Measurements from ENCODE around the gene SLC5A2. TPM values are rescaled to one million over a fixed set of nuclear protein-coding genes. Genes with fewer than 3 reads are reported as not detected.
A peak's percentile ranks its signal among the peaks of the same experiment; 100 is the strongest.
"Not testable (repeated sequence)": the region's sequence is repeated elsewhere in the genome, so short reads cannot be mapped to it uniquely, and the experiment has no call there.

Gene SLC5A2
- polyA plus RNA-seq, 10 donors, result 5.1 to 13.0 (median 7.6) TPM

DNA sequence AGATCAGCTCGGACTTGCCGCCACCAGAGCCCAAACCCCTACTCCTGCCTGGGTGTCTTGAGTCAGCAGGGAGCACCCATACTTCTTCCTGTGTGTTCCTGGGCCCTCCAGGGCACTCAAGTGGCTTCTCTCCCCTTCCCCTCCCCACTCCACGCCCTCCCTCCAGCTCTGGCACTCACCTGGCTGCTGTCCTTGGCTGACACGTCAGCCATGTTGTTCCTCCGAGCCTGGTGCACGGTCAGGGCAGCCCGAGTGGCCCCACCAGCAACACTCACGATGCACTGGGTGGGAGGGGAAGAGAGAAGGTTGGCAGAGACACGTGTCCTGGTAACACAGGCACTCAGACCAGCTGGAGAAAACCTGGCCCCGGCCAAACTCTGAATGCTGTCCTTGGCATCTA is 13.7 kb downstream of the SLC5A2 start:
- no peak for DNase-seq

DNA sequence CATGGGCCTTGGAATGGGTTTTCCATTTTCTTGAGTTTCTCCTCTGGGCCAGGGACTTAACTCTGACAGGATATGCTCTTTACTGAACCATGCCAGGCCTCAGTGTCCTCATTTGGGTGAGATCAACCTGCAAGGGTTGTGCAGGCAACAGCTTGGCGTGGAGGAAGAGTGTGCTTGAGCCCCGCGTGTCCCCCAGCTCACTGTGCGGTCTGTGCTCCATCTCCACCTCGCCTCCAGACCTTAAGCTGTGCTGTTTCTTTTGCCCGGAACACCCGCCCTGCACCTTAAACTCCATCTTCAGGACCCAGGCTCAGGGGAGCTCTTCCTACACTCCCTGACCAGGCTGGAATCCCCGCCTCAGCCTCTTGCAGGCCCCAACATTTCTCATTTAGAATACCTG is 15.6 kb downstream of the SLC5A2 start:
- DNase-seq, result no peak

DNA sequence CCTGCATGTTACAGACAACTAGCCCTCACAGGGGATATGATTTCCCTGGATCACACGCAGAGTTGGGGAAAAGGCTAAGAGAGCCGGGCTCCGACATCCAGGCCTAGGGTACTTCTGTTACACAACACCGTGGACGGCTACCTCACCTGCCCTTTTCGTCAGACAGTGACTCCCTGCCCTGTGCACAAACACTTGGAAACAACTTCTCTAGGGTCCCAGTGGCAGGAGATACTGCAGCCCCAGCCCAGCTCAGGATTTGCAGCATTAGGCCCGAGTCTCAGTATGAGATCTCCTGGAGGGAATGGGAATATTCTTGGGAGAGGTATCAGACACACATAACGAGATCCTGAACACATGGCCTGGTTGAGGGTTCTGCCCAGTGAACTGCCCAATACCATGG is 17.0 kb downstream of the SLC5A2 start:
- DNase-seq, result no peak

DNA sequence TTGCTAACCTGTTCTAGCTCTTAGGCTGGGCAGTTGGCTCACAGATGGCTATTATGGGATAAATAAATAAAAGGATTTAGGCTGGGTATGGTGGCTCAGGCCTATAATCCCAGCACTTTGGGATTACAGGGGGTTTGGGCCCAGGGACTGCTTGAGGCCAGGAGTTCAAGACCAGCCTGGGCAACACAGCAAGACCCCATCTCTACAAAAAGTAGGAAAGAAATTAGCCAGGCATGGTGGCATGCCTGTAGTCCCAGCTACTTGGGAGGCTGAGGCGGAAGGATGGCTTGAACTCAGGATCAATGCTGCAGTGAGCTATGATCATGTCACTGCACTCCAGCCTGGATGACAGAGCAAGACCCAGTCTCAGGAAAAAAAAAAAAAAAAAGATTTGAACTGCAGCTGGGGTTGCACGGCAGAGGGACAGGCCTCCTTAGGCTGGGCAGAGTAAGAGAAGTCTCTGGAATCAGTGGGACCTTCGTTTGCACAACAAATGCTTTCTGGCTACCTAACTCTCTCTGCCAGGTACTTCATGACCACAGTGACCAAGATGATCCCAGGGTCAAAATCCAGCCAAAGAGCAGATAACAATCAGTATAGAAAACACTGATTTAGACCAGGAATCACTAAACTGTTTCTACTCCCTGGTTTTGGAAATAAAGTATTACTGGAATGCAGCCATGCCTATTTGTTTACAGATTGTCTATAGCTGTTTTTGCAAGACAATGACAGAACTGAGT is 18.5 kb downstream of the SLC5A2 start:
- DNase-seq, result no peak

DNA sequence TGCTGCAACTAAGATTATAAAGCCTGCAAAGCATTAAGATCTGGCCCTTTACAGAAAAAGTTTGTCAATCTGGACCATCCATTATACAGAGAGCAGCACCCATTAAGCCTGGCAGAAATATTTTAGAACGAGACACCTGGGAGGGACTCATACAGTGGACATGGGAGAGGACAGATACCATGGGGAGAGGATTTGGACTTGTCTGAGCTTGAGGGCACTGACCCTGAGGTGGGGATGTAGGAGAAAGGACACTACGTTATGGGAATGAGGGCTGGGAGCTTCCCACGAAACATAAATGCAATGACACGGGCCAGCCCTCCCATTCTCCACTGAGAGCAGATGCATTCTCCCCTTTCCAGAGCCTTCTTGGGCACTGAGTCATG is 19.0 kb downstream of the SLC5A2 start:
- DNase-seq, result no peak

DNA sequence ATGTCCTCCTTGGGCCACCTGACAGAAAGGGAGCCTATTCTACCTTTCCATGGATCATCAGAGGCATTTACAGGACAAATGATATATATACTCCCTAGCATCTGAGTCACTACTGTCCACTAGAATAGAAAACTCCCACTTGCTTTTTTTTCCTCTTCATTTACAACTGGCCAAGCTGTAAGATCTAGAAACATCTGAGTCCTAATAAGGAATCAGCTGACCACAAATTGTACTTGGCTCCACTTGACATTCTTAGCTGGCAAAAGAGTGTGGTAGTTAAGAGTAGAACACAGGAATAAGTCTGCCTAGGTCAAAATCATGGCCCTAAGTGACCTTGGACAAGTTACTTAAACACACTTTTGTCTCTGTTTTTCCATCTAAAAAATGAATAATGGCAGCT is 20.1 kb downstream of the SLC5A2 start:
- no peak for DNase-seq

DNA sequence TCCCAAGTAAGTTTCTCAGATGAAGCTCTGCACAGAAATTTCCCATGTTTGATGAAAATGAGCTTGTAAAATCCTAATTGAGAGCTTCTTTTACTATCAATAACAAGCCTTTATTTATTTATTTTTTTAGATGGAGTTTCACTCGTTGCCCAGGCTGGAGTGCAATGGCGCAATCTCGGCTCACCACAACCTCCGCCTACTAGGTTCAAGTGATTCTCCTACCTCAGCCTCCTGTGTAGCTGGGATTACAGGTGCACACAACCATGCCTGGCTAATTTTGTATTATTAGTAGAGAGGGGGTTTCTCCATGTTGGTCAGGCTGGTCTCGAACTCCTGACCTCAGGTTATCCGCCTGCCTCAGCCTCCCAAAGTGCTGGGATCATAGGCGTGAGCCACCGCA is 20.6 kb downstream of the SLC5A2 start:
- not testable (repeated sequence) for DNase-seq

DNA sequence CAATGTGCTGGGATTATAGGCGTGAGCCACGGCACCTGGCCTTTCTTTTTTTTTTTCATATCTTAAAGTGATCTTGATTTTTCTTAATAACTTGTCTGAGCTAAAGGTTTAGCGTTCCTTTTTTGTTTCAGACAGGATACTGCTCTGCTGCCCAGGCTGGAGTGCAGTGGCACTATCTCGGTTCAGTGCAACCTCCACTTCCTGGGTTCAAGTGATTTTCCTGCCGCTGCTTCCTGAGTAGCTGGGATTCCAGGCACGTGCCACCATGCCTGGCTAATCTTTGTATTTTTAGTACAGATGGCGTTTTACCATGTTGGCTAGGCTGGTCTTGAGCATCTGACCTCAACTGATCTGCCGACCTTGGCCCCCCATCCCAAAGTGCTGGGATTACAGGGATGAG is 21.2 kb downstream of the SLC5A2 start:
- DNase-seq, result no peak

DNA sequence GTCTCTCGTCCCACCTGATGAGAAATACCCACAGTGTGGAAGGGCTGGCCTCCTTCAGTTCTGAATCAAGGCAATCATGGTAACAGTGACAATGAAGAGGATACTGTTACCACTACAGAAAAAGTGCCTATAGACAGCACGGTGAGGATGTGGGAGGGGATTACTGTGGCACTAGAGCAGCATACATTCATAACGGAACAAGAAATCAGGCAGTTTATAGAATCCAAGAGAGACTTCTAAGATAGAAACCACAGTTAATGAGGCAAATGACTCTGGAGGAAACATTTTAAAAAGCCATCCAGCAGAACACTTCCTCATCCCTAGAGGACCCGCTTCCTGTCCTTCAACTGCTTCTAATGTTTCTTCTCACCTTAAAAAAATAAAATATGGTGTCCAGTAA is 22.6 kb downstream of the SLC5A2 start:
- no peak for DNase-seq

DNA sequence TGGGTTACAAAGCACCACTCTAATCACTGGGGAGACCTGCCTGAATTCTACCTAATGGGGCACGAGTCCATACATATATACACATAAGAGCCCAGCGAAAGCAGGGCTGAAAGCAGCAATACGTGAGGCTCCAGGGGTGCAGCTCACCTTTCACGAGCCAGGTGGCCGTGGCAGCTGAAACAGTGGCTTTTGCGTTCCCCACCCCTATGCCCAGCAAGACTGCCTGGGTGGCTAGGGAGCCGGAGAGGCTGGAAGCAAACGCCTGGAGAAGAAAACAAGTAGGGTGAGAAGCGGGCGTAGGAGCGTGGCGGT is 24.6 kb downstream of the SLC5A2 start:
- no peak for DNase-seq

DNA sequence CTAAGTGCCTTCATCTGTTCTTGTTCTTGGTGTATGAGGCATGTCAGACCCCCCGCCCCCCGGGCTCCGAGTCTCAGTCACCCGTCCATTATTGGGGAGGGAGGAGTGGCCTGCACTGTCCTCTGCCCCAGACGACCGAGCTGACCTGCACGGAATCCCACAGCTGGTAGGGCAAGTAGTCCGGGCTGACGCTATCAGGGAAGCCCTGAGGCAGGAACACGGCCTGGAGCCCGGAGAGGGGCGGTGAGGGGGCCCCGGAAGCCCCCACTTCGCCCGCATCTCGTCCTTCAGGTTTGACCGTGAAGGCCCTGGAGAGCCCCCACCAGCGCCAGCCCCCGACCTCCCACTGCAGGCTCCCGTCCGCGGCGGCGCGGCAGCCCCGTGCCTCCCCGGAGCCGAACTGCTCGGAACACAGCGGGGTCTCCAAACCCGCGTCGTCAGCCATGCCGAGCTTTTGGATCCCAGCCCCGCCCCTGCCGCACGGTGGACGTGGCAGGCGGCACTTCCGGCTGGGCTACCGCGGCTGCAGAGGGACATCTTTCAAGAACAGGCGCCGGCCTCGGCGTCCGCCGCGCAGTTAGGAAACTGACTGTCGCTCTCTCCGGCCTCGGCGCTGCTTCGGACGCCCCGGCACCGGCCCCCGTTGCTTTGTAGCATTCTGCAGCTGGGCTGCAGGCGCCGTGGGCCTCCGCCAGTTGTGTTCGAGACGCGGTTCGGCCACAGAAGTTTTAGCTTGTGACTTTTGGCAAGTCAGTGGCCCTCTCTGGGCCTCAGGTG is 25.2 kb downstream of the SLC5A2 start, which contains the start of gene RUSF1:
Gene RUSF1 (minus strand): TSS at position 463 of the 777 bp plus-strand sequence. CDS start 18 bp downstream, at position 445.
- DNase-seq, result peak; percentile 90 to 98 (median 93)

DNA sequence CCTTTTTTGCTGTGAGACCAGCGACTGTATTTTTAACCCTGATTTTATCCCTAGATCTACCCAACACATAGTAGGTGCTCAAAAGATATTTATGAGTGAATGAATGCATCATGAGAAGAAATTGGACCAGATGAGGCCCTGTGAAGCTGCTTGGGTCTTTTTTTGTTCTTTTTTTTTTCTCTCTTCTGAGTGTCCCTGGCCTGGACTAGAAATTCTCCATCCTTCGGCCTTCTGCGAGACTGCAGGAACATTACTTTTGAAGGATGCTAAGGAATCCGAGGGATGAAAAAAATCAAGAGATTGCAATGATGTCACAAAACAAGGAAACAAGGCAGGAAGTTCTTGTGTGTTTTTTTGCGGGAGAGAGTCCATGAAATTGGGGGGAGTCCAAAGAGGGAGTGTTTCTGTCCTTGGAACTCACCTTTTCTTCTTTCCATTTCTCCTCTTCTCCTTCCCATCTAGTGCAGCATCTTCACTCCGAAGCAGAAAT is 25.8 kb downstream of the SLC5A2 start:
- peak in 2 of 3 donors; percentile 41 to 59 for DNase-seq

DNA sequence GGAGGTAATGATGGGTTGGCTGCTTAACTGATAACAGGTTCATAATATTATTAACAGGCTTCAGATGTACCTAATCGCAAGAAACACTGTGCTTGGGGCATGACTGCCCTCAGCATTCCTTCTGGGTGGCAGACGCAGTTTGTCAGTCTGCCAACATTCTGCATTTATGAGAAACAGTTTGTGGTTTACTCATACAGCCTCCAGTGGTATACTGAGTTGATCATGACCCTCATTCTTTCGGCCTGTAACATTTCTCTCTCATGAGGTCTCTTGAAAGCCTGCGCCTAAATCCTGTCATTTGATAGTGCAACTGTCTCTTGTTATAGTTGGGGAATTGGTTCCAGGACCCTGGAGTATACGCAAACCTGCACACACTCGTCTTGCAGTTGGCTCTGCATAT is 30.2 kb downstream of the SLC5A2 start:
- DNase-seq, result no peak

DNA sequence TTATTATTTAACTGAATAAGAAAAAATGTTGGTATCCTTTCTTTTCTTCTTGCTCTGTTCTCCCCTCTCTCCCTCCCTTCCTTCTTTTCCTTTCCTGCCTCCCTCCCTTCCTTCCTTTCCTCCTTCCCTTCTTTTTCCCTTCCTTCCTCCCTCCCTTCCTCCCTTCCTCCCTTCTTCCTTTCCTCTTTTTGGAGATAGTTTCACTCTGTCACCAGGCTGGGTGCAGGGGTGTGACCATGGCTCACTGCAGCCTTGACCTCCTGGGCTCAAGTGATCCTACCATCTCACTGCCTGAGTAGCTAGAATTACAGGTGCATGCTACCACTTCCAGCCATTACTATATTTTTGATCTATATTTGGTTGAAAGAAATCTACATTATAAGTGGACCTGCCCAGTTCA is 31.0 kb downstream of the SLC5A2 start:
- no peak for DNase-seq

DNA sequence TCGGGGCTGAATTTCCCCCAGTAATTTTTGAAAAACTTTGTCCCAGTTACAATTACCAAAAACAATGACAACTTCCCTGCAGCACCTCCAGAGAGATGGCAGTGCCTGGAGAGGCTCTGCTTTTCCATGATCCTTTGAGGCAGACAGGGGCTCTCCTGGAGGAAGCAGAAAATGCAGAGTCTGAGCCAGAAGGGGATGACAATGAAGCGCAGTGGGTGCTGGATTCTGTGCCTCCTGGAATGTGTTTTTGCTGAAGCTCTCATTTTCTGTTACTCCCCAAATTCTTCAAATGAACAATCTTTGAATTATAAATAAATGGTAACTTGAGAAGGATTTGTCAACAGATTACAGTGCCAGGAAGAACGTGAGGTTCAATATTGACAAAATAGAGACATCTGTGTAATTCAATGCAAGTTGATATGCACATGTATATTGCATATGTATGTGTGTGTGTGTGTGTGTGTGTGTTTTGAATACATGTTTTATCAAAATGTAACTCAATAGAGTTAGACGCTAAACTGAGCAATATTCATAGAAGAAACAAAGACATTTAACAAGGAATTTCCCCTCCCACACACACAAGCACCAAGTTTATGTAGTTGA is 35.0 kb downstream of the SLC5A2 start:
- no peak for DNase-seq

DNA sequence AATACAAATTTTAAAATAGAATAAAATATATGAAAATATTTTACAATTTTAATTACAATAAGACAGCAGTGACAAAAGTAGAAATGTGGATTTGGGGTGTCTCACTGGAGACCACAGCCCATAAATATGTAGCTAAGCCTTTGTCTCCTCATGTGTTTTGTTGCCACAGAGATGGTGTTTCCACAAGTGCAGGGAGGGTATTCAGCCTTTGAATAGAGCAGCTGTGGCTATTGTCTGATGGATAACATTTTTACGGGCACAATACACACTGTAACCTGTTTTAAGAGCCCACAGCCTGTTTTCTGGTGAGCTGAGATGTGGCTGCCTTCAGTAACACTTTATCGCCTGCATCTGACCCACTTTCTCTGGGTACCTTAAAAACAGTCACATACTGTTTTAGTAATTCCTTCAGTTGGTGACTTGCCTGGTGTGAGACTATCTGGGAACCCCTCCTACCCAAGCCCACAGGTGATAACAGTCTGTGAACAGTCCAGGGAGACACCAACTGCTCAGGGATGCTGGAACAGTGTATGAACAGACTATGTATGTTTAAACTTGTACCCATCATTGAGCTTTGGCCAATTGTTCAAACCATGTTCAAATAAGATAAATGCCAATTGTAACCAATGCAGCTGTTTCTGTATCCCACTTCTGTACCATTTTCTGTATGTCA is 37.0 kb downstream of the SLC5A2 start:
- no peak for DNase-seq

DNA sequence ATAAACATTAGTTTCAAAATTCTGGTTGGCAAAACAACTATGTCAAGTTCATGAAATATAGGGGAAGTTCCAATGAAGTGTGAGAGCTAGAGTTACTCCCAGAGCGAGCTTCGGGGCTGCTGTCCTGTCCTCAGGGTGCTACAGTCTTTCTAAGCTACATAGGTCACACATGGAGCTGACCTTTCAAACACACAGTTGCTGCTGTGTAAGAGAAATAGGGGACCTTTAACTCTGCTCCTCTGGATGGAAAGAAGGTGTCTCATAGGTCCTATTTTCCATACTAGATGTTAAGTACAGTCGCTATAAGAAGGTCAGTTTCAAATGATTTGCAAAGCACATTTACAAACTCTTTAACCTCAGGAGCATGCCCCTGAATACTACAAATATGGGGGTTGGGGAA is 38.4 kb downstream of the SLC5A2 start:
- DNase-seq, result no peak

DNA sequence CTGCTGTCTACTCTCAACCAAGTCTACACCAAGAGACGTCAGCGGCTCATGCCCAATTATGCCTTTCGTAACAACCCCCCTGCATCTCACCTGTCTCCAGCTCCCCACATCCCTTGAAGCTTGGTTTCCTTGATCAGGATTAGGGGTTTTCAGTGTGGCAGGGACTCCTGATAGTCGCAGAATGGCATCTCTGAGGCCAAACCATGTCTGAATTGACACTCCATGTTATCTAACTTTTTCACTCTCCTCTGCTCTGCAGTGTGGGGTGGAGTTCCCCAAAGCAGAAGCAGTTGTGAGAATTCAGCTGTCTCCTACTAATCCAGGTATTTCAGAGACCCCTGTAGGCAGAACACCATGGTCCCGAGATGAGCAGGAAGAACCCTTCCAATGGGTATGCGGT is 39.1 kb downstream of the SLC5A2 start:
- DNase-seq, result no peak

DNA sequence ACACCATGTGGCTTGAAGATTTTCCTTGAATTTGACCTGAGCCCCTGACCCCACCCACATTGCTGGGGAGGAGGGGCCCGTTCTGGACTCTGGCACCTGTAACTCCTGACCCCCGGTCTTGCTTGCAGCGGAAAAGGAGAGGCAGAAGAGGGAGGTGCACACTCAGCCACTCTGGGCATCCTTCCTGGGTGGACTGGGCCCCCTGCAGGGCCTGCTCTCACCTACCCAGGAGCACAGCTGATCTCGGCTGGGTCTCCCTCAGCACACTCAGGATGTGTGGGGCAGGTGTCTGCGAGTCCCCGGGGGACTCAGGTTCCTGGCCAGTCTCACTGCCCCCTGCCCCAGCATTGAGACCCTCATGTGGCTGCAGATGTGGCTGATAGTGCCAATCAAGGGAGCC is 40.8 kb downstream of the SLC5A2 start:
- DNase-seq, result not testable (repeated sequence)

DNA sequence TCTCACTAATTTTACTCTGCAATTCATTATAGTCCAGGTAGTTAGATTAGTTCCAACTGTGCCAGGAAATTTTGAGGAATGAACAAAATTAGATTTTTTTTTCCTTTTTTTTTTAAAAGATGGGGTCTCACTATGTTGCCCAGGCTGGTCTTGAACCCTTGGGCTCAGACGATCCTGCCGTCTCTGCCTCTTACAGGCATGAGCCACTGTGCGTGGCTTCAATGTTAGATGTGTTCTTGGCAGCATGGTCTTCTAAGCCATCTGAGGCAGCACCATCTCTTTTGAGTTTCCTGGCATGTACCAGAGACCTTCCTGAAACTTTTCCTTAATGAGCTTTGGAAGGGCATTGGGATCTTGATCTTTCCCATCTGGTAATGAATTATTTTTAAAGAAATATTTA is 42.2 kb downstream of the SLC5A2 start:
- no peak for DNase-seq

DNA sequence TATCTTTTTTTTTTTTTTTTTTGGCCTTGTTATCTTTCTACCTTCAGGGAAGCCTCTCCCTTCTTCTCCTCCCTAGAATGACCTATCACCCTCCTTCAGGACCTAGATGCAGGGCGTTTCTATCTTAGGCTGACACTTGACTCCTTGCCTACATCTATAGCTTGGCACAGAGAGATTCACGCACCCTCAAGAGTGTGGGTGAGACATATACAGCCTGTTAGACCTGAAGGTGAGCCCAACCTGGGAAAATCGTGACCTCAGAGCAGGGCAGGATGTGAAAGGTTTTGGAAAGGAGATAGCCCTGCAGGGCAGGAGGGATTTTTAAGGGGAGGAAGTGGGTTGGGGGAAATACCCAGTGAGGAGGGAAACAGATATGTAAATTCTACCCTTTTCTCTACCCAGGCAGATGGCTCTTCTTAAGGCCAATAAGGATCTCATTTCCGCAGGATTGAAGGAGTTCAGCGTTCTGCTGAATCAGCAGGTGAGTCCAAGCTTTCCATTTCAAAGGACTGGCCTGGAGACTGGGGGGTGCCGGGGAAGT is 44.9 kb downstream of the SLC5A2 start, which contains the start of gene AHSP:
Gene AHSP (plus strand): TSS at position 167 of the 541 bp plus-strand sequence. CDS start 240 bp downstream, at position 407.
- DNase-seq, result no peak
